A549 (cell line): ENCODE results near the gene STIM1.

Experiments used
- ATOH8 ChIP-seq: fragments of 250-450 bp; sonication (Bioruptor Pico); IDR thresholded peaks from 2 replicates; pipeline ENCODE4 v1.5.0; 2020; ENCODE audit warnings: low read depth, mild to moderate bottlenecking, moderate library complexity
- CHD2 ChIP-seq: fragments of 150-350 bp; IDR thresholded peaks from 2 replicates; pipeline ENCODE4 v1.6.1; 2014; ENCODE audit warnings: low read length; ENCODE audit not compliant: partially characterized antibody
- ESRRA ChIP-seq: fragments of 150-350 bp; IDR thresholded peaks from 2 replicates; pipeline ENCODE4 v1.6.1; 2014; ENCODE audit warnings: mild to moderate bottlenecking, low read length, borderline replicate concordance
- POLR2A ChIP-seq: IDR thresholded peaks from 2 replicates; pipeline ENCODE4 v1.6.1; 2012; ENCODE audit warnings: mild to moderate bottlenecking, low read length

- TF ChIP-seq ATOH8 (CRISPR knock-in tag), result no peak
- TF ChIP-seq POLR2A, result no peak
- no peak for TF ChIP-seq ESRRA
- TF ChIP-seq CHD2, result no peak
Observed at GRCh38 chr11:4026389-4026788, 170.9 kb downstream of the STIM1 start.
